Measurements from ENCODE around the gene SLC26A6.

SLC26A6 gene

DNA sequence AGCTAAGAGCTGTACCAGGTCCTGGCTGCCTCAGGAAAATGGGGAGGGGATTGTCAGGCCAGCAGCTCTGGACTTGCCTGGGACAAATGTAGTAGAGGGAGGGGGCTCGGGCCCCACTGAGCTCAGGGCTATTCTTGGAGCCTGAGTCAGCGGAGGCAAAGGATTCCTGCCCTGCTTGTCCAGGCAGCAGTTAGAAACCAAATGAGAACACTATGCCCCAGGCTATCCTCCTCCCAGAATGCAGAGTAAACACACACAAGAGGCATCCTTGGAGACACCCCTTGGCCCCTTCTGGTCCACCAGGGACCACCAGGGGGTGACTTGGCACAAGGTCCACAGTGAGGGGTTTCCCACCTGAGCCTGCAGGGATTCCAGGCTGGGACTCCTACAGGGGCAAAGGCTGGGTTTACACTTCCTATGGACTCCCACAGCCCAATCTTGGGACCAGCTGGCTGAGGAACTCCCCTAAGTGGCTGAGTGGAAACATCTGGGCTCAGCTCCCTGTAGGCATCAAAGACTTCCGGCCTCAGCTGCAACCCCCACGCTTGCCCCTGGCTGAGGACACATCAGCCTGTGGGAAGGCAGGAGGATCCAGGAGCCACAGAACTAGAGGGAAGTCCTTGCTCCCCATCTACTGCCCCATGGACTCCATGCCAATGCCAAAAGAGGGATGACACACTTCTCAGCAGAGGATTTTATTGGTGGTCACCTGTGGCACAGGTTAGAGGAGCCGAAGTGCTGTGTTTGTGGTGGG is 36.8 kb downstream of the SLC26A6 start:
- in situ Hi-C loops (cut with HindIII; ENCODE audit: low pct_unique_long_range_greater_than_20kb, low sequenced_read_pairs), result no loop called here
- DNase-seq (ENCODE audit: low read depth in 1 of 2, low spot score in 1 of 2), result peak; percentile 64 to 91
- TF ChIP-seq JUND (IDR thresholded peaks at IDR 0.05; ENCODE audit: low read depth), result no peak

DNA sequence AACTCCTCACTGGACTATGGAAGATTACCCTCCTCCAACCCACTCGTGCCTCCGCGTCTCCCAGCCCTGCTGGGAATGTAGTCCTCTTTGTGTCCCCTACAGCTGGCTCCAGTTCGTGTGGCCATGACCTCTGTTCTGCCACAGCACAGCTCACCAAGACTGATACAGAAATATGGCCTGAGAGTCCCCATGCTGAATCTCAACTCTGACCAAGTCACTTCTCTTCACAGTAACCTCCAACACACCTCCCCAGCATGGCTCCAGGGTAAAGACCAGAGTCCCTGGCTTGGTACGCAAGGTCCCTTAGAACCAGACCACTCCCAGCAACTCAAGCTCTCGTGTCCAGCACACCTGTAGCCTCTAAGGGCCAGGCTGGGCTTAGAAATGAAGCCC is 37.9 kb downstream of the SLC26A6 start:
- no peak for DNase-seq (ENCODE audit: low read depth in 1 of 2, low spot score in 1 of 2)
- in situ Hi-C loops (cut with HindIII; ENCODE audit: low pct_unique_long_range_greater_than_20kb, low sequenced_read_pairs), result no loop called here
- no peak for TF ChIP-seq JUND (IDR thresholded peaks at IDR 0.05; ENCODE audit: low read depth)

- DNase-seq (ENCODE audit: low read depth in 1 of 2, low spot score in 1 of 2), result no peak
- in situ Hi-C loops (cut with HindIII; ENCODE audit: low pct_unique_long_range_greater_than_20kb, low sequenced_read_pairs), result no loop called here
- TF ChIP-seq JUND (IDR thresholded peaks at IDR 0.05; ENCODE audit: low read depth), result no peak
Measured at GRCh38 chr3:48596676-48597407, 38.4 kb downstream of the SLC26A6 start.

- no peak for TF ChIP-seq JUND (IDR thresholded peaks at IDR 0.05; ENCODE audit: low read depth)
- in situ Hi-C loops (cut with HindIII; ENCODE audit: low pct_unique_long_range_greater_than_20kb, low sequenced_read_pairs), result no loop called here
- no peak for DNase-seq (ENCODE audit: low read depth in 1 of 2, low spot score in 1 of 2)
Measured at GRCh38 chr3:48596157-48596556, 39.1 kb downstream of the SLC26A6 start.

- peak in 1 of 2 experiments; percentile 9 for DNase-seq (ENCODE audit: low read depth in 1 of 2, low spot score in 1 of 2)
- TF ChIP-seq JUND (IDR thresholded peaks at IDR 0.05; ENCODE audit: low read depth), result no peak
- in situ Hi-C loops (cut with HindIII; ENCODE audit: low pct_unique_long_range_greater_than_20kb, low sequenced_read_pairs), result no loop called here
Measured at GRCh38 chr3:48595526-48596121, 39.6 kb downstream of the SLC26A6 start.

DNA sequence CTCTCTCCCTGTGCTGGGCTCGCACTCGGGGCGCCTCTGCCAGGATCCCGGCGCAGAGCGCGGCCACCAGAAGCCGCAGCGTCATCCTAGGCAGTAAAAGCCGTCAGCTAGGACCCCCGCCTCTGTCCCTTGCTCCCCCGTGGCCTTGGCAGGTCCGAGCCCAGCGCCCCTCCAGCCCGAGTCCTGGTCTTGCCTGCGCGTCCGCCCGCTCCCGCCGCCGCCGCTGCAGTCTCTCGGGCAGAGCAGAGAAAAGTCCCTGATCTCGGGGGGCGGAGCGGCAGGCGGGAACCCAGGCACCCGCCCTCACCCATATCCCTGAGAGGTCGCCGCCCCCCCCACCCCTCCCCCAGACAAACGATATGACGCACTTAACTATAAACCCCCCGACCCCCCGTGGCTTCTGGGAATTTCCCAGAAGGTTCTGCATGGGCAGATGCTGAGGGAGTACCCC is 40.2 kb downstream of the SLC26A6 start, which contains the start of gene COL7A1:
COL7A1 (minus strand) TSS at position 255 of the 451 bp plus-strand sequence; CDS start at position 85, 170 bp downstream.
- in situ Hi-C loops (cut with HindIII; ENCODE audit: low pct_unique_long_range_greater_than_20kb, low sequenced_read_pairs), result no loop called here
- no peak for DNase-seq (ENCODE audit: low read depth in 1 of 2, low spot score in 1 of 2)
- TF ChIP-seq JUND (IDR thresholded peaks at IDR 0.05; ENCODE audit: low read depth), result no peak

GRCh38 chr3:48594417-48595049 is 40.7 kb downstream of the SLC26A6 start:
- TF ChIP-seq JUND (IDR thresholded peaks at IDR 0.05; ENCODE audit: low read depth), result no peak
- in situ Hi-C loops (cut with HindIII; ENCODE audit: low pct_unique_long_range_greater_than_20kb, low sequenced_read_pairs), result no loop called here
- no peak for DNase-seq (ENCODE audit: low read depth in 1 of 2, low spot score in 1 of 2)

GRCh38 chr3:48593337-48593736 is 41.9 kb downstream of the SLC26A6 start:
- TF ChIP-seq JUND (IDR thresholded peaks at IDR 0.05; ENCODE audit: low read depth), result no peak
- in situ Hi-C loops (cut with HindIII; ENCODE audit: low pct_unique_long_range_greater_than_20kb, low sequenced_read_pairs), result no loop called here
- no peak for DNase-seq (ENCODE audit: low read depth in 1 of 2, low spot score in 1 of 2)

DNA sequence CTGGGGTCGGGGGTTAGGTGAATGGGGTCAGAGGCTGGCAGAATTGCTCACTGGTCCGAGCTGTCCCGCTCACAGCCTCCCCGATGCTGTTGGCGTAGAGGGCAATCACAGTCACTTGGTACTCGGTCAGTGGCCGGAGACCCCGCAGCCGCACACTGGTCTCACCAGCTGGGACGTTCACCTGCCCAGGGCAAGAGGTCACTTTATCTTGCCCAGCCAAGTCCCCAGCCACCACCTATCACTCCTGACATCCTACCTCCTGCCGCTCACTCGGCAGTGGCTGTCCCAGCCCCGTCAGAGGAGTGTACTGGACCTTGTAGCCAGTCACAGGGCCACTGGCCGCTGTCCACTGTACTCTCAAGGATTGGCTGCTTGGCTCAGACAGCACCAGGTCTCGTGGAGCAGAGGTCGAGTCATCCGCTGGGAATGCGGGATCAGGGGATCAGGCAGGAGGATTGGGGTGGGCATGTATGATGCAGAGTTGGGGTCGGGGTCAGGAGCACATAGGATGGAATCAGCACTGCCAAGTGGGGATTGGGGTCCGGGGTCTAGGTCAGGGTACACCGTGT is 42.7 kb downstream of the SLC26A6 start:
- in situ Hi-C loops (cut with HindIII; ENCODE audit: low pct_unique_long_range_greater_than_20kb, low sequenced_read_pairs), result no loop called here
- TF ChIP-seq JUND (IDR thresholded peaks at IDR 0.05; ENCODE audit: low read depth), result no peak

DNA sequence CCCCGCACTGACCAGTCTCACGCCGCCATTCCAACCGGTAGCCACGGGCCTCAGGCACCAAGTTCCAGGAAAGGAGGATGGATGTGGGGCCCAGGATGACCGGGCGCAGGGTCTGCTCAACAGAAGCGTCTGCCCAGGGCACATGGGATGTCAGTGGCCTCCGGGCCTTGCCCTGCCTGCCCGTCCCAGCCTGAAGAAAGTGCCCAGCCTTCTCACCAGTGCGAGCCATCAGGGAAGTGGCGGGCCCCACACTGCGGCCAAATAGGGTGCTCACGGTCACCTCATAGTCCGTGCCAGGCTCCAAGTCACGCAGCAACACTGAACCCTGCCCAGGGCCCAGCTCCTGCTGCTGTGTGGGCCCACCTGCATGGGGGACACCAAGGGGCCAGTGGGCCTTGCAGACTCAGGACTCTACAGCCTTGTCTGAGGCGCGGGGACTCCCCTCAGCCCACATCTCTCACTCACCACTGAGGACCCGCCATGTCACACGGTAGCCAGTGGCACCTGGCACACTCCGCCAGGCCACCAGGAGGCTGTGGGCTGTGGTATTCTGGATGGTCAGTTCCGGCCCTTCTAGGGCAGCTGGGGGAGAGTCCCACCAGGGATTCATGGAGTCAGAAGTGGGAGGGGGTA is 43.3 kb downstream of the SLC26A6 start:
- no peak for DNase-seq (ENCODE audit: low read depth in 1 of 2, low spot score in 1 of 2)
- in situ Hi-C loops (cut with HindIII; ENCODE audit: low pct_unique_long_range_greater_than_20kb, low sequenced_read_pairs), result no loop called here
- no peak for TF ChIP-seq JUND (IDR thresholded peaks at IDR 0.05; ENCODE audit: low read depth)

More for the DNA sequence above, 42.7 kb downstream of the SLC26A6 start:
- no peak for DNase-seq (ENCODE audit: low read depth in 1 of 2, low spot score in 1 of 2)

GRCh38 chr3:48591436-48591835 is 43.8 kb downstream of the SLC26A6 start:
- TF ChIP-seq JUND (IDR thresholded peaks at IDR 0.05; ENCODE audit: low read depth), result no peak
- in situ Hi-C loops (cut with HindIII; ENCODE audit: low pct_unique_long_range_greater_than_20kb, low sequenced_read_pairs), result no loop called here
- DNase-seq (ENCODE audit: low read depth in 1 of 2, low spot score in 1 of 2), result no peak

GRCh38 chr3:48588230-48588629 is 47.0 kb downstream of the SLC26A6 start:
- DNase-seq (ENCODE audit: low read depth in 1 of 2, low spot score in 1 of 2), result no peak
- in situ Hi-C loops (cut with HindIII; ENCODE audit: low pct_unique_long_range_greater_than_20kb, low sequenced_read_pairs), result no loop called here
- no peak for TF ChIP-seq JUND (IDR thresholded peaks at IDR 0.05; ENCODE audit: low read depth)
